Measurements from ENCODE around the gene ZNF771.
A peak's percentile ranks its signal among the peaks of the same experiment; 100 is the strongest.

ZNF771 gene

DNA sequence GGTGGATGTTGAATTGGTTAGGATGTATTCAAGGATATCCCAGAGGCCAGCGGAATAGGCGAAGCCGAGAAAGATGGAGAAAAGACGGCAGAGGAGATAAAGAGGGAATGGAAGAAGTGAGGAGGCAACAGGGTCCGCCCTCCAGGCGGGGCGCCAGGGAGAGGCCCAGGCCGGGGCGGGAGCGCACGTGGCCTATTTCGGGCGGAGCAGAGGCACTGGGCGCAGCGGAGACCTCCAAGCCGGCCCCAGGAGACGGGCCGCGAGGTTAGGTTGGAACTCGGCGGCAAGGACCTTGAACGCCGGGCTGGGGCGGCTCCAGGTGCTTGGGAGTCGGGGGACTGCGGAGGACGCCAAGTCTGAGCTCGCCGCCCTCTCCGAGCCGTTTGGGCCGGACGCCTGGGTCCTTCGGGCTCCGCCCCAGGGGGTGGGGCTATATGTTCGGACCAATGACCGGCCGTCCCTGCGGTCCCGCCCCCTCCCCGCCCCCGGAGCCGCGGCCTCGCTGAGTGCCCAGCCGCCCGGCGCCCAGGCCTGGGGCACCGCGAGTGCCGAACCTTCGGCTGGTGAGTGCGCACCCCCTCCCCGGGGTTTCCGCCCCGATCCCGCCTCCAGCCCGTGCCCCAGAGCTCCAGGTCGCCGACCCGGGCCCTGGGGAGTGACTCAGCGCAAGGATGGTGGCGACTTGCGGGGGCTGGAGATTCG lies at the start of gene ZNF771:
TSS of gene ZNF771 (plus strand) at position 505 of the 702 bp plus-strand sequence. CDS start 448 bp downstream, outside the sequence.
- peak; percentile 90 for DNase-seq

DNA sequence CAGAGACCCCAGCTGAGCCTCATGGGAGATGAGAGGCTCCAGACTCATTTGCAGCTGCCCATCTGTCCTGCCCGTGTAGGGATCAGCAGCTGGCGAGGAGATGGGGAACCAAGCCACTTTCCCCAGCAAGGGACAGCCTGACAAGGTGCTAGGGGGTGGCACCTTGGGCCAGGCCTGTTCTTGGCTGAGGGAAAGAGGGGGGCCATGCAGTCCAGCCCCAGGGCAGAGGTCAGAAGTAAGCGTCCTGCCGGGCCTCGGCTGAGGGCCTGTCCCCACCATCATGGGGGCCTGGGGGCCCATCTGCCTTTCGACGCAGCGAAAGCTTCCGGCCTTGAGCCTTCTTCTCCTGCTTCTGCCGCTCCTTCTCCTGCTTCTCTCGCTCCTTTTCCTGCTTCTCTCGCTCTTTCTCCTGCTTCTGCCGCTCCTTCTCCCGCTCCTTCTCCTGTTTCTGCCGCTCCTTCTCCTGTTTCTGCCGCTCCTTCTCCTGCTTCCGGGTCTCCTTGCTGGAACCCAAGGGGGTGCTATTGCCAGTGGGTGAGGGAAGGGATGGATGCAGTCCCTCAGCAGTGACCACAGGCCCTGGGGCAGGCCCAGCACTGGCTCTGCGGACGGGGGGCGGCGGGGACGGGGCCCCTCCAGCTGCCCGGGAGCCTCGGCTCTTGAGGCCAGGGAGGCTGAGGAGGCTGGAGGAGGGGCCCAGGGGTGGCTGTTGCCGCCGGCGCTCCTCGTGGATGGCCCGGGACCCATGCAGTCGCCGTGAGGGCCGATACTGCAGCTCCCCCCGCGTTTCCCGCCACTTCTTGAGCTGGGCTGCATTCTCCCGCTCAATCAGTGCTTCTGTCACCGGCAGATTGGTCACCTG lies 49.5 kb upstream of the ZNF771 start:
- no peak for DNase-seq

DNA sequence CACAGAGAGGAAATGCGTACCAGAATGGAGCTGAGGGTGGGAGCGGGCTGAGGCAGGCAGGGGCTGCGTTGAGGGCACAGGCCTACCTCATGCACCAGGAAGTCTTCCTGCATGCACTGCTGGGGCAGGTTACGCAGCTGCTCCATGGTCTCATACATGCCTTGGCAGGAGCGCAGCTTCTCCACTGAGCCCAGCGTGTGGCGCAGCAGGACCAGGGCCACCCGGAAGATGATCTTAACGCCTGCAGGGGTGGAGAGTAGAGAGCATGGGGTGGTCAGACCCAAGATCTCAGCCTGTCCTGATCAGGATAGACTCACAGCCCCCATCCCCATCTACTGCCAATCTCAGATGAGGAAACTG lies 48.8 kb upstream of the ZNF771 start:
- DNase-seq, result no peak

- no peak for DNase-seq
Measured at GRCh38 chr16:30358990-30359870, 48.2 kb upstream of the ZNF771 start.

- DNase-seq, result no peak
Measured at GRCh38 chr16:30359871-30360170, 47.6 kb upstream of the ZNF771 start.

GRCh38 chr16:30361180-30361579 lies 46.2 kb upstream of the ZNF771 start:
- DNase-seq, result no peak

- no peak for DNase-seq
Measured at GRCh38 chr16:30365200-30365599, 42.2 kb upstream of the ZNF771 start.

DNA sequence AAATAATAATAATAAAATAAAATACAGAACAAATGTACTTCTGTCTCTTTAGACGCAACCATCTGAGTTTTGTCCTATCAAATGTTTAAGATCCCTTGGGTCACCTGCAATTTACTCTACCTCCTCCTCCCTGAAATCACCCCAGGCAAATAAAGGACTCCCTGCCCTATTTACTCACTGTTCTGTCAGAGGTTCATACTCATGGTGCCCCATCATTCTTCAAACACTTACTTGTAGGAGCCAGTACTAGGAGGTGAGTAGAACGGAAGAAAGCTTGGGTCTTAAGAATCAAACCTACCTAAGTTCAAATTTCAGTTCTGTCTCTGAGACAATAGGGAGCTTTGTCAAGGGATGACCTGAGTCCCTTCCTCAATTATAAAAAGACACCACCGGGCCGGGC lies 40.9 kb upstream of the ZNF771 start:
- no peak for DNase-seq

GRCh38 chr16:30367349-30368009 lies 39.9 kb upstream of the ZNF771 start:
- DNase-seq, result no peak

GRCh38 chr16:30368122-30368791 lies 39.1 kb upstream of the ZNF771 start:
- no peak for DNase-seq

DNA sequence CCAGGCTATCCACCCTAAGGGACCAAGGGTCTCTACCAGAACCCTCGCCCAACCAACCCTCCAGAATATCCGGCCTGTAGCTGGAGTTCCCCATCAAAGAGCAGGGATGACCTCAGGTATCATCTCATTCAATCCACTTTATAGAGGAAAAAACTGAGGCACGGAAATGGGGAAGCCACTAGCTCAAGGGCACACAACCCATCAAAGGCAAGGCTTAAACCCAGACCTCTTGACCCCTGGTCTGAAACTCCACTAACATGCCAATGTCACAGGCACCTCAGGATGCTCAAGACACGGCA lies 38.7 kb upstream of the ZNF771 start:
- DNase-seq, result no peak

DNA sequence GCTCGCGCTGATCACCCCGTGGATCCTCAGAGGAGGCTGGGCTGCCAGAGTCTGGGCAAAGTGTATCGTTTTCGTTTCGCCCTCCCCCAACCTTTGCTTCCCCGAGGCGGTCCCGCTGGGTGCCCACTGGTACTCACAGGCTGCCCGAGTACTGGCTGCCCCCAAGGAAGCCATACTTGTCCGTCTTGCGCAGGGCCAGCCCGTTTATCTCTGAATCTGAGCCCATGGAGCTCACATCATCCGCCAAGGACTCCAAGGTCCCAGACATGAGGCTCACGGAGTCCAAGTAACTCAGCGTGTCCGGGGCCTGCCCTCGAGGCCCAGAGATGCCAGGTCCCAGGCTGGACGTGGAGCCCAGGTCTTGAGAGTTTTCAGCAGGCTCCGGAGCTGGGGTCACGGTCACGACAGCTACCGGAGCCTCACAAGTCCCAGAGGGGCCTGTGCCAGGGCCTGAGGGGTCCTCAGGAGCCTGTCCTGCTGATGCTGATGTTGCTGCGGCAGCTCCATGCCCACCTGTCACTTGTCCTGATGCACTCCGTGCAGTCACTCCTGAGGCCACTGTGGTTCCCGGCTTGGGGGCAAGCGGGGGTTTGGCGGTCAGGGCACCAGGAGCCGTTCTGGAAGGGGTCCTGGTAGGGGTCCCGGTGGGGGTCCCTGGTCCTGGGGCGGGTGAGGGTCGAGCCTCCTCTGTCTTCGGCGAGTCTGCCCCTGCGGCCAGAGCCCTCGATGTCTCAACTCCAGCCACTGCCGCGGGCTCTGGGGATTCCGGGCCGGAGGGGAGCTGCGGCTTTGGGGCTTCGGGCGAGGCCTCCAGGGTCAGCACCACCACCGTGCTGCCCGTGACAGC lies 38.1 kb upstream of the ZNF771 start:
- DNase-seq, result no peak

- no peak for DNase-seq
Measured at GRCh38 chr16:30369938-30370455, 37.4 kb upstream of the ZNF771 start.

DNA sequence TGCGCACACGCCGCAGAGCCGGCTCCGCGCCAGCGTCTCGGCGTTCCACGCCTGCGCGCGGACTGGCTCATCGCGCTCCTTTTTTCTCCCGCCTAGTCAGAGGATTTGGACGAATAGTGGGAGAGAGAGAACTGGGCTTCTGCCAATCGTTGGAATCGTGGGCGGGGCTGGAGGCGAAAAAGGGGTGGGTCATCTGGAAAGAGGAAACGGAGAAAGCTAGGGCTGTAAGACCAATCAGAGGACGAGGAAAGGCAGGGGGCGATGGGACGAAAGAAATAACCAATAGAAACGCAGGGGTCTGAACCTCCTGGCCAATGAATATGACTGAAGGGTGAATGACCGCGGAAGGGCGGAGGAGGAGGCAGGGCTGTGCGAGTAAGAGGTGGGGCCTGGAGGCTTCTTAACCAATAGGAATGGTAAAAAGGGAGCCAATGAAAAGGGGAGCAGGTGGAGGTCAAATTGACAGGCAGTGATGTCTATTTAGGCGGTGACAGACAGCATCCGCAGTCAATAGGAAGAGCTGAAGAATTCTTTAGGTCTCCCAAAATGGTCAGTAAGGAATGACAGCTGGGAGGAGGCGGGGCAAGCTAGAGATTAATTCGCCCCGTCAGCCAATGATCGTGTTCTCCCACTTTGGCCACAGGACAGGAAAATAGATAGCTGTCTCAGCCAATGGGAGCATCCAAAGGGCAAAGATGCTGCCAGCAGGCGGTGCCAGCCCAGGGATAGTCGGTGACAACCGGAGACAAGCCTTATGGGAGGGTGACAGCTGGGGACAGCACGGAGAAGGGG lies 36.8 kb upstream of the ZNF771 start, which contains the start of gene TBC1D10B:
TSS of gene TBC1D10B (minus strand) at position 39 of the 792 bp plus-strand sequence. CDS start 311 bp downstream, outside the sequence.
- peak; percentile 100 for DNase-seq

GRCh38 chr16:30371248-30371816 lies 36.1 kb upstream of the ZNF771 start:
- DNase-seq, result no peak

- DNase-seq, result no peak
Measured at GRCh38 chr16:30372038-30372712, 35.2 kb upstream of the ZNF771 start.

DNA sequence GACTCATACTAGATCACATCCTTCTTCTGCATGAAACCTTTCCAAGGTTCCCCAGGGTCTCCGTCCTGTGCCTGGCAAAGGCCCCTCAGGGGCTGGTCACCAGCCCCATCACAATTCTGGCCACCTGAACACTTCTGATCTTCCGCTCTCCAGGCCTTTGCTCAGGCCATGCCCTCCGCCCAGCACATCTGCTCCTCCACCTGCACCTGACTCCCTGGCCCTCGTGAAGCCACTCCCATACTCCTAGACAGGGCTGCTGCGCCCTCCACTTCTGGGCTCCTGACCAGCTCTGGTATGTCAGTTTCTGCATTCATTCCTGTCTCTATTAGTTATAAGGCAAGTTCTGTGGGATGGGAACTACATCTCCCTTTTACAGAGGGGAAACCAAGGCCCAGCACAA lies 34.7 kb upstream of the ZNF771 start:
- no peak for DNase-seq

GRCh38 chr16:30374538-30374937 lies 32.9 kb upstream of the ZNF771 start, which contains the start of gene MYL11:
Gene MYL11, plus strand, starts transcription at chr16:30374802. Its CDS starts 56 bp downstream, at chr16:30374858.
- DNase-seq, result no peak

- DNase-seq, result no peak
Measured at GRCh38 chr16:30375864-30376263, 31.5 kb upstream of the ZNF771 start.
